Measurements from ENCODE around the gene LCA5.
"Not testable (repeated sequence)": the region's sequence is repeated elsewhere in the genome, so short reads cannot be mapped to it uniquely, and the experiment has no call there.

LCA5 gene

GRCh38 chr6:79455446-79455845, 81.8 kb downstream of the LCA5 start:
- TF ChIP-seq, protein P1, sequence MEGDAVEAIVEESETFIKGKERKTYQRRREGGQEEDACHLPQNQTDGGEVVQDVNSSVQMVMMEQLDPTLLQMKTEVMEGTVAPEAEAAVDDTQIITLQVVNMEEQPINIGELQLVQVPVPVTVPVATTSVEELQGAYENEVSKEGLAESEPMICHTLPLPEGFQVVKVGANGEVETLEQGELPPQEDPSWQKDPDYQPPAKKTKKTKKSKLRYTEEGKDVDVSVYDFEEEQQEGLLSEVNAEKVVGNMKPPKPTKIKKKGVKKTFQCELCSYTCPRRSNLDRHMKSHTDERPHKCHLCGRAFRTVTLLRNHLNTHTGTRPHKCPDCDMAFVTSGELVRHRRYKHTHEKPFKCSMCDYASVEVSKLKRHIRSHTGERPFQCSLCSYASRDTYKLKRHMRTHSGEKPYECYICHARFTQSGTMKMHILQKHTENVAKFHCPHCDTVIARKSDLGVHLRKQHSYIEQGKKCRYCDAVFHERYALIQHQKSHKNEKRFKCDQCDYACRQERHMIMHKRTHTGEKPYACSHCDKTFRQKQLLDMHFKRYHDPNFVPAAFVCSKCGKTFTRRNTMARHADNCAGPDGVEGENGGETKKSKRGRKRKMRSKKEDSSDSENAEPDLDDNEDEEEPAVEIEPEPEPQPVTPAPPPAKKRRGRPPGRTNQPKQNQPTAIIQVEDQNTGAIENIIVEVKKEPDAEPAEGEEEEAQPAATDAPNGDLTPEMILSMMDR (IDR thresholded peaks at IDR 0.05; ENCODE audit: low read depth, low read length) = no peak
- H3K4me1 ChIP-seq = no peaks in the 10 kb centered on the region
- no peak for DNase-seq
- H3K36me3 ChIP-seq = no peaks in the 10 kb centered on the region
- H3K9me3 ChIP-seq = no peaks in the 10 kb centered on the region
- H3K27me3 ChIP-seq = no peaks in the 10 kb centered on the region
- H3K4me3 ChIP-seq (ENCODE audit: low read depth, low read length) = no peak overlapping the region

GRCh38 chr6:79453558-79454042, 83.6 kb downstream of the LCA5 start:
- no peak overlapping the region for H3K4me3 ChIP-seq (ENCODE audit: low read depth, low read length)
- DNase-seq = no peak
- no peaks in the 10 kb centered on the region for H3K36me3 ChIP-seq
- H3K27me3 ChIP-seq = no peaks in the 10 kb centered on the region
- no peaks in the 10 kb centered on the region for H3K4me1 ChIP-seq
- TF ChIP-seq, protein P1 (IDR thresholded peaks at IDR 0.05; ENCODE audit: low read depth, low read length) = no peak
- H3K9me3 ChIP-seq = no peaks in the 10 kb centered on the region

DNA sequence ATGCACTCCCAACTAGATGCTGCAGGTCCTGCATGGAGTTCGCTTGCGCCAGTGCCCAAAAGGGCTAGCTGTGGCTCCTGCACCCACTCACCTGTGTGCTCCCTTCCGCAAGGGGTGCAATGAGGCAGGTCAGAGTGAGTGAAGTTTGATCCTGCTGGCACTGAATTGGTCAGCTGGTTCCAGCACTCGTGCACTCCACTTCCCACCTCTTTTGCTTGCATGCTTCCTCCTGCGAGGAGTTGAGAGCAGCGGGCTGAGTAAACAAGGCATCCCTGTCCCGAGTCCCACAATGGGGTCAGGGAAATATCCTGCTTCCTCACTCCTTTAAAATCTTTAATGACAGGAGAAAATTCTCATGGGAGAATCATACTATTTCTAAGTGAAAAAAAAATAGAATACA, 86.2 kb downstream of the LCA5 start:
- H3K9me3 ChIP-seq = no peaks in the 10 kb centered on the region
- H3K4me1 ChIP-seq = no peaks in the 10 kb centered on the region
- TF ChIP-seq, protein P1 (IDR thresholded peaks at IDR 0.05; ENCODE audit: low read depth, low read length) = no peak
- H3K36me3 ChIP-seq = no peaks in the 10 kb centered on the region
- no peak overlapping the region for H3K4me3 ChIP-seq (ENCODE audit: low read depth, low read length)
- DNase-seq = no peak
- H3K27me3 ChIP-seq = no peaks in the 10 kb centered on the region

- Histone ChIP-seq H3K9me3 (no peaks in the 10 kb centered on the region), H3K27me3 (no peaks in the 10 kb centered on the region), H3K4me3 (ENCODE audit: low read depth, low read length) (no peak overlapping the region), H3K36me3 (no peaks in the 10 kb centered on the region), H3K4me1 (no peaks in the 10 kb centered on the region)
- DNase-seq = no peak
- TF ChIP-seq, protein P1 (IDR thresholded peaks at IDR 0.05; ENCODE audit: low read depth, low read length) = no peak
Measured at GRCh38 chr6:79446006-79446405, 91.2 kb downstream of the LCA5 start.

DNA sequence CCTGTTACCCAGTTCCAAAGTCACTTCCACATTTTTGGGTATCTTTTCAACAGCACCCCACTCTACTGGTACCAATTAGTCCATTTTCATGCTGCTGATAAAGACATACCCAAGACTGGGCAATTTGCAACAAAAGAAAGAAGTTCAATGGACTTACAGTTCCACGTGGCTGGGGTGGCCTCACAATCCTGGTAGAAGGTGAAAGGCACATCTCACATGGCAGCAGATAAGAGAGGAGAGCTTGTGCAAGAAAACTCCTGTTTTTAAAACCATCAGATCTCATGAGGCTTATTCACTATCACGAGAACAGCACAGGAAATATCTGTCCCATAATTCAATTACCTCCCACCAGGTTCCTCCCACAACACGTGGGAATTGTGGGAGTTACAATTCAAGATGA, 93.4 kb downstream of the LCA5 start:
- not testable (repeated sequence) for H3K9me3 ChIP-seq; H3K36me3 ChIP-seq; H3K27me3 ChIP-seq; H3K4me1 ChIP-seq; H3K4me3 ChIP-seq (ENCODE audit: low read depth, low read length); DNase-seq

- no peaks in the 10 kb centered on the region for H3K4me1 ChIP-seq
- TF ChIP-seq, protein P1 (IDR thresholded peaks at IDR 0.05; ENCODE audit: low read depth, low read length) = no peak
- no peak overlapping the region for H3K4me3 ChIP-seq (ENCODE audit: low read depth, low read length)
- H3K36me3 ChIP-seq = no peaks in the 10 kb centered on the region
- no peaks in the 10 kb centered on the region for H3K27me3 ChIP-seq
- no peak for DNase-seq
- no peaks in the 10 kb centered on the region for H3K9me3 ChIP-seq
Measured at GRCh38 chr6:79441192-79441591, 96.0 kb downstream of the LCA5 start.

GRCh38 chr6:79440598-79440997, 96.6 kb downstream of the LCA5 start:
- TF ChIP-seq, protein P1 (IDR thresholded peaks at IDR 0.05; ENCODE audit: low read depth, low read length) = no peak
- no peak for DNase-seq
- Histone ChIP-seq H3K36me3 (no peaks in the 10 kb centered on the region), H3K4me1 (no peaks in the 10 kb centered on the region), H3K9me3 (no peaks in the 10 kb centered on the region), H3K4me3 (ENCODE audit: low read depth, low read length) (no peak overlapping the region), H3K27me3 (no peaks in the 10 kb centered on the region)
